ENCODE results near the gene DNAJB14.

The DNAJB14 gene

DNA sequence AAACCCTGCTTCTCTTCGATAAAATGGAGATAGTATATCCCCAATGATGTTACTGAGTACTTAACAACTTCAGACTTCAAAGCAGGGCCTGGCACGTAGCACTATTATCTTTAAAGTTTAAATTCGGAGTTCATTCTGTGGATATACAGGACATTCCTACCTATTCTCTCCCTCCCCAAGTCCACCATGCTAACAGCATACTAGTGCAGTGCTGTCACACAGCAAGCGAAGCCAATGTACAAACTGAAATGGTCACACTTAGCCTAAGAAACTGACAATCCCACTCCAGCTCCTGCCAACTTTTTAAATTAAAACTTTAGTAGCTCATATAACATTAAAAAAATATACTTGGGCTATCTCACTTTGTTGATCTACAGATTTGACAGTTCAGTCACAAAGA, 1.2 kb upstream of the DNAJB14 start:
- Mint-ChIP-seq H3K4me3 (no peak overlapping the region), H3K9me3 (peaks cover 15% of the 10 kb centered on the region), H3K27me3 (ENCODE audit: low read depth, poor library complexity) (no peaks in the 10 kb centered on the region), H3K27ac (peak overlapping the region; percentile 69), H3K36me3 (ENCODE audit: low read depth) (peaks cover 32% of the 10 kb centered on the region), H3K4me1 (peaks cover 43% of the 10 kb centered on the region)
- no peak for DNase-seq
- TF ChIP-seq, protein P1, sequence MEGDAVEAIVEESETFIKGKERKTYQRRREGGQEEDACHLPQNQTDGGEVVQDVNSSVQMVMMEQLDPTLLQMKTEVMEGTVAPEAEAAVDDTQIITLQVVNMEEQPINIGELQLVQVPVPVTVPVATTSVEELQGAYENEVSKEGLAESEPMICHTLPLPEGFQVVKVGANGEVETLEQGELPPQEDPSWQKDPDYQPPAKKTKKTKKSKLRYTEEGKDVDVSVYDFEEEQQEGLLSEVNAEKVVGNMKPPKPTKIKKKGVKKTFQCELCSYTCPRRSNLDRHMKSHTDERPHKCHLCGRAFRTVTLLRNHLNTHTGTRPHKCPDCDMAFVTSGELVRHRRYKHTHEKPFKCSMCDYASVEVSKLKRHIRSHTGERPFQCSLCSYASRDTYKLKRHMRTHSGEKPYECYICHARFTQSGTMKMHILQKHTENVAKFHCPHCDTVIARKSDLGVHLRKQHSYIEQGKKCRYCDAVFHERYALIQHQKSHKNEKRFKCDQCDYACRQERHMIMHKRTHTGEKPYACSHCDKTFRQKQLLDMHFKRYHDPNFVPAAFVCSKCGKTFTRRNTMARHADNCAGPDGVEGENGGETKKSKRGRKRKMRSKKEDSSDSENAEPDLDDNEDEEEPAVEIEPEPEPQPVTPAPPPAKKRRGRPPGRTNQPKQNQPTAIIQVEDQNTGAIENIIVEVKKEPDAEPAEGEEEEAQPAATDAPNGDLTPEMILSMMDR (IDR thresholded peaks at IDR 0.05) = no peak

DNA sequence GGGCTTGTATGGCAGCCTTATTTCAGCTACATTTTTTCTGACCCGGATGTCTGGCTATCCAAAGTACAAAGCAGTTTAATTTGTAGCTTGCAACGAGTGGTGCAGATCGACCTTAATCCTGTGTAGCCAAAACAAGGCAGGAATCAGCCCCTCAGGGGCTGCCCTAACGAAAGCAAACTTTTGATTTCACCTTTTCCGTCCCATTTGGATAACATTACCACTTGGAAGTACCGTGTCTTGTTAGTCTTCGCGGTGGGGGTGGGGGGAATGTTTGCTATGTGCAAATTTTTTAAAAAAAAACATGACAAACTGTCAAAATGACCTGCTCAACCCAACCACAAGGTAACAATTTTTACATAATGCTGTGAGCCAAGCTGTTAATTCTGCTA, 766 bp upstream of the DNAJB14 start:
- DNase-seq = no peak
- Mint-ChIP-seq H3K4me3 (no peak overlapping the region), H3K27me3 (ENCODE audit: low read depth, poor library complexity) (no peaks in the 10 kb centered on the region), H3K4me1 (peaks cover 43% of the 10 kb centered on the region), H3K9me3 (peaks cover 15% of the 10 kb centered on the region), H3K27ac (peak overlapping the region; percentile 95), H3K36me3 (ENCODE audit: low read depth) (peaks cover 37% of the 10 kb centered on the region)
- TF ChIP-seq, protein P1 (IDR thresholded peaks at IDR 0.05) = no peak

DNA sequence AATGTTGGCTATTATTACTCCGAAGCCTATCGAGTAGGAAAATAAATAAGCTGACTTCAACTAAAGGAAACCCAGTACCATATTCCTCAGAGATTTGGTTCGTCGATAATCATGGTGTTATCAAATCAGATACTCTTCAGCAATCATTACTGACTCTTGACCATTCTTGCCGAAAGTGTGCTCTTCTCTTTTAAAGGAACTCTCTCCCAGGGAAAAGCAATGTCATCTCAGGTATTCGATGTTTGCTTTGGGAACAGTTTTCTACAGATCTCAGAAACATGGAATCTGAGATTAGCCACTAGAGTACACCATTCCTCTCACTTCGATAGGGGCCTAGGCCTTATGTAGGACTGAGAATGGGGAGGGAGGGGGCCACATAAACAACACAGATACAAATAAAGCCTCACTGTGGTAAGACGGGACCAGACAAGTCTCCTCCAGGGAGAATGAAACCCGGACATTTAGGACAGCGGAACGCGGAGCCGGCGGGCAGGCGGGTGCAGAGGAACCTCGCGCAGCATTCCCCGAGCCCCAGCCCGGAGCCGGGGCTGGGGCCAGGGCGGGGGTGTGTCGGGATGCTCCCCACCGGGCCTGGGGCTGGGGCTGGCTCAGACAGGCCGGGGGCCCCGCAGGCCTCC, 581 bp downstream of the DNAJB14 start:
- peak overlapping the region; percentile 100 for H3K4me3 Mint-ChIP-seq

DNA sequence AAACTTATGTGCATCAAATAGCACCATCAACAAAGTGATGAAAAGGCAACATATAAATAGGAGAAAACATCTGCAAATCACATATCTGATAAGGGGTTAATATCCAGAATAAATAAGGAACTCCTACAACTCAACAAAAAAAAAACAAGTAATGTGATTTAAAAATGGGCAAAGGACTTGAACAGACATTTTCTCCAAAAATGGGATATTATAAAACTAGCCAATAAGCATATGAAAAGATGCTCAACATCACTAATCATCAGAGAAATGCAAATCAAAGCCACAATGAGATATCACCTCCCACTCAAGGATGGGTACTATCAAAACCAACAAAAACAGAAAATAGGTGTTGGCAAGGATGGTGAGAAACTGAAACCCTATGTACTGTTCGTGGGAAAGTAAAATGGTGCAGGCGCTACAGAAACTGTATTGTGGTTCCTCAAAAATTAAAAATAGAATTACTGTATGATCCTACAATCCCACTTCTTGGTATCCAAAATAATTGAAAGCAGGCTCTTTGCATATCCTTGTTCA, 2.4 kb downstream of the DNAJB14 start:
- Mint-ChIP-seq H3K36me3 (ENCODE audit: low read depth) (peaks cover 54% of the 10 kb centered on the region), H3K27me3 (ENCODE audit: low read depth, poor library complexity) (no peaks in the 10 kb centered on the region), H3K4me1 (peaks cover 43% of the 10 kb centered on the region), H3K9me3 (peaks cover 20% of the 10 kb centered on the region), H3K4me3 (no peak overlapping the region), H3K27ac (no peak overlapping the region)
- no peak for DNase-seq
- TF ChIP-seq, protein P1 (IDR thresholded peaks at IDR 0.05) = no peak

More for the DNA sequence above, 581 bp downstream of the DNAJB14 start:
- Mint-ChIP-seq H3K27me3 (ENCODE audit: low read depth, poor library complexity) (no peaks in the 10 kb centered on the region), H3K9me3 (peaks cover 20% of the 10 kb centered on the region), H3K27ac (peak overlapping the region; percentile 99), H3K4me1 (peaks cover 43% of the 10 kb centered on the region), H3K36me3 (ENCODE audit: low read depth) (peaks cover 45% of the 10 kb centered on the region)
- DNase-seq = no peak
- TF ChIP-seq, protein P1 (IDR thresholded peaks at IDR 0.05) = no peak

DNA sequence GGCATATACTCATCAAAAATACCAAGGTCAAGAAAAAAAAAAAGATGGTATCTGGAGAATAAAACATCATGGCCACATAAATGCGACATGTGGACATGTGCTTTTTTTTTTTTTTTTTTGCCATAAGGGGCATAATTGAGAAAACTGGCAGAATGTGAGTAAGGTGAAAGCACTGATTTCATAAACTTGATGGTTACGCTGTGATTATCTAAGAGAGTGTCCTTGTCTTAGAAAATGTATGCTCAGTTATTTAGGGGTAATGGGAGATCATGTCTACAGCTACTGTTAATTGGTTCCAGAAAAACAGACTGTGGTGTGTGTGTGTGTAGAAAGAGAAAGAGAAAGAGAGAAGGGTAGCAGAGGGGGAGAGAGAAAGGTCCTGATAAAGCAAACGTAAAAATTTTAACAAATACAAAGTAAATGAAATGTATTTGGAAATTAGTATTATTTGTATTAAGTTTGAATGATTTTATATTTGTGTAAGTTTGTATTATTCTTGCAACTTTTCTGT, 8.1 kb downstream of the DNAJB14 start:
- DNase-seq = no peak
- peaks cover 54% of the 10 kb centered on the region for H3K9me3 Mint-ChIP-seq
- TF ChIP-seq, protein P1 (IDR thresholded peaks at IDR 0.05) = no peak
- H3K27me3 Mint-ChIP-seq (ENCODE audit: low read depth, poor library complexity) = no peaks in the 10 kb centered on the region
- no peak overlapping the region for H3K4me3 Mint-ChIP-seq
- peaks cover 6% of the 10 kb centered on the region for H3K4me1 Mint-ChIP-seq
- H3K36me3 Mint-ChIP-seq (ENCODE audit: low read depth) = peaks cover 81% of the 10 kb centered on the region
- H3K27ac Mint-ChIP-seq = peak overlapping the region; percentile 17

DNA sequence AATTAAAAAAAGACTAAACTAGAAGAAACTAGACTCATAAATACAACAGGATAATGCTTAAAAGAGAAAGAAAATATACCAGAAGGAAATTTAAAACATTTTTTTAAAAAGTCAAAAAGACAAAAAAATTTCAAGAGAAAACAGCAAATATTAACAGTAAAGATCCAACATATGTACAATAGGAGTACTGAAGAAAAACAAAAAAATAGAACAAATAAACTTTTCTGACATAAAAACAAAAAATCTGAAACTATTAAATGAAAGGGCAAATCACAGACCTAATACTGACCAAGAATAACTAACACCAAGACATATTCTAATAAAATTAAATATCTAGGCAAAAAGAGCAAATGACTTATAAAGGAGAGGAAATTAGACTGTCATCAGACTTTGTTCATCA, 11.5 kb downstream of the DNAJB14 start:
- no peak for DNase-seq
- Mint-ChIP-seq H3K9me3 (peaks cover 63% of the 10 kb centered on the region), H3K4me1 (no peaks in the 10 kb centered on the region), H3K27me3 (ENCODE audit: low read depth, poor library complexity) (no peaks in the 10 kb centered on the region), H3K4me3 (no peak overlapping the region), H3K36me3 (ENCODE audit: low read depth) (peaks cover 90% of the 10 kb centered on the region), H3K27ac (no peak overlapping the region)
- TF ChIP-seq, protein P1 (IDR thresholded peaks at IDR 0.05) = no peak

Data from nephron progenitor cell (in vitro differentiated cells).